BE2C (cell line): ENCODE results near the gene PDSS1.
"Not testable (repeated sequence)": the region's sequence is repeated elsewhere in the genome, so short reads cannot be mapped to it uniquely, and the experiment has no call there.

Experiments used
- DNase-seq: peaks from one replicate; pipeline ENCODE4 v3.0.0-alpha.2; 2020
- H3K27me3 ChIP-seq: fragments of 250-450 bp; sonication (Bioruptor Pico); 2 replicates; pipeline ENCODE4 v1.5.1; 2020; ENCODE audit warnings: mild to moderate bottlenecking
- H3K36me3 ChIP-seq: fragments of 250-450 bp; sonication (Bioruptor Pico); 2 replicates; pipeline ENCODE4 v1.5.1; 2020; ENCODE audit warnings: mild to moderate bottlenecking
- H3K4me1 ChIP-seq: fragments of 250-450 bp; sonication (Bioruptor Pico); 2 replicates; pipeline ENCODE4 v1.5.1; 2020
- H3K4me3 ChIP-seq: 2 replicates; pipeline ENCODE4 v1.5.1; 2011; ENCODE audit warnings: low read depth, low read length
- H3K9me3 ChIP-seq: fragments of 250-450 bp; sonication (Bioruptor Pico); 2 replicates; pipeline ENCODE4 v1.5.1; 2020
- CTCF ChIP-seq: IDR thresholded peaks from 2 replicates; pipeline ENCODE4 v1.5.1; 2012; ENCODE audit warnings: mild to moderate bottlenecking, low read depth, low read length

PDSS1 gene

DNA sequence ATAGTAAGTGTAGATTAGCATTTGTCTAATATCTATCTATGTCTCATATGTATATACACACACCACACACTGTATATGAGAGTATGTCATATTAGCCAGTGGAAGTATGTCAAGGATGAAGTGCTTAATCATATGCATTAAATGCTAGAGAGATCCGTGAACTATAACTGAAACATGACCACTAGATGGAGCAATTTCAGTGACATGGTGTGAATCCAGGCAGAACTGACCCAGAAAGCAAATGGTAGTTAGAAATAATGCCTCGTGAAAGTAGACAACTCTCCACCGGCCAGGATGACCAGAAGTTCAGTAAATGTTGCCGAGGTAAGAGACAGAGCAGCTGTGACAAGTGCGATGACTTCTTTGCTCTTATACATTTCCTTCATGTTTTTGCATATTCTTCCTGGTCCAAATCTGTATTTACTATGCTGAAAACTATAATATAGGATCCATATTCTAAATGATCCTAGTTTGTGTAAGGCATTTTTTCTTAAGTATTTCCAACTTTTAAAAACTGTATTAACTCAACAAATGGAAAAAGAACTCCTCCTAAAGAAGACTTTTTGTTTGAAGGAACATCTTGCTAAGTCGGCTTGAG, 12.7 kb upstream of the PDSS1 start:
- H3K4me1 ChIP-seq, H3K27me3 ChIP-seq, H3K36me3 ChIP-seq, DNase-seq, H3K9me3 ChIP-seq, H3K4me3 ChIP-seq: not testable (repeated sequence)
- TF ChIP-seq CTCF, result peak; percentile 60

DNA sequence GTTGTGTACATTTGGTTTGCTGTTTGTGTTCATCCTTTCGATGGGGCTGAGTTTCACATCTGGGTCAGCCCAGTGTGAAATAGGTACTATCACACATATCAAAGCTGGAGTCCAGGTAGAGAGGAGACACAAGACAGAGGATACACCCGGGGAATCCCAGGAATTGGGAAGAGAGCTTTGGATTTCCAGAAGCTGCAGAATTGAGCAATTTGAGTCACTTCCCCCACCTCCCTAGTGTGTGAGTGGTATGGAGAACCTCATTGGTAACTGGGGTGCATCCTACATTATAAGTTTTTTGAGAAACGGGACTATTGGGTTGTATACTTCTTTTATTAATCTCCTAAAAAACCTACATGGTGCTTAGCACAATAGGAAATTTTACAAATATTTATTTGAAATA, 12.1 kb upstream of the PDSS1 start:
- Histone ChIP-seq H3K36me3 (no peaks in the 10 kb centered on the region), H3K9me3 (no peaks in the 10 kb centered on the region), H3K4me3 (no peak overlapping the region), H3K4me1 (no peaks in the 10 kb centered on the region), H3K27me3 (no peaks in the 10 kb centered on the region)
- no peak for DNase-seq
- no peak for TF ChIP-seq CTCF

DNA sequence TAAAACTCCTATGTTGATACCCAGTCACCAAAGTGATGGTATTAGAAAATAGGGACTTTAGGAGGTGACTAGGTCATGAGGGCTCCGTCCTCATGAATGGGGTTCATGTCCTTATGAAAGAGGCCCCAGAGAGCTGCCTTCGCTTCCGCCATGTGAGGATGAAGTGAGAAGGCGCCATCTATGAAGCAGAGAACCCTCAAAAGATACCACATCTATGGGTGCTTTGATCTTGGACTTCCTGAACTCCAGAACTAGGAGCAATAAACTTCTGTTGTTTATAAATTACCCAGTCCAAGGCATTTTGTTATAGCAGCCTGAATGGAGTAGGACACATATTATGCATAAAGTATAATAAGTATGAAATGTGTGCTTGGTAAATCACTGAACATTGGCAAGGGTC, 8.1 kb upstream of the PDSS1 start:
- H3K9me3 ChIP-seq, result no peaks in the 10 kb centered on the region
- no peaks in the 10 kb centered on the region for H3K4me1 ChIP-seq
- TF ChIP-seq CTCF, result no peak
- H3K4me3 ChIP-seq, result no peak overlapping the region
- H3K27me3 ChIP-seq, result no peaks in the 10 kb centered on the region
- no peak for DNase-seq
- no peaks in the 10 kb centered on the region for H3K36me3 ChIP-seq

- no peaks in the 10 kb centered on the region for H3K9me3 ChIP-seq
- DNase-seq, result no peak
- no peak for TF ChIP-seq CTCF
Observed at GRCh38 chr10:26690731-26691475, 6.6 kb upstream of the PDSS1 start.

GRCh38 chr10:26694536-26694935, 3.0 kb upstream of the PDSS1 start:
- H3K4me1 ChIP-seq, H3K4me3 ChIP-seq, H3K9me3 ChIP-seq, DNase-seq, H3K36me3 ChIP-seq, H3K27me3 ChIP-seq: not testable (repeated sequence)

More at GRCh38 chr10:26690731-26691475, 6.6 kb upstream of the PDSS1 start:
- H3K27me3 ChIP-seq, result no peaks in the 10 kb centered on the region
- no peak overlapping the region for H3K4me3 ChIP-seq
- H3K36me3 ChIP-seq, result no peaks in the 10 kb centered on the region
- no peaks in the 10 kb centered on the region for H3K4me1 ChIP-seq

DNA sequence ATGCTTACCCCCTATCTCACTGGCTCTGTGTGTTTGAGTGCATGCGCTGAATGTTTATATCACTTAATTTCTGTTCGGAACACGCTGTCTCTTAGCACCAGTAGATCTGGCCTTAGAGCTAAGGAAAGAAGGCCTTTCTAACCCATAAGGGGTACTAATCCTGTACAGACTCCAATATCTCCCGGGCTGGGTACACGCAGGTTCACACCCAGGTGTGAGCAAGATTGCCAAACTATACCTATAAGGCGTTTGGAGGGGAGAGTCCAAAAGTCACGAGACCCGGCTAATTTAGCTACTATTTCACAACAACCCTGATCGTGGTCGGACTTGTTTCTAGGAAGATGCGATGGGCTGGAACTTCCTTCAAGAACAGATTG, 727 bp upstream of the PDSS1 start:
- H3K36me3 ChIP-seq, result peaks cover 9% of the 10 kb centered on the region
- no peaks in the 10 kb centered on the region for H3K4me1 ChIP-seq
- no peaks in the 10 kb centered on the region for H3K27me3 ChIP-seq
- no peaks in the 10 kb centered on the region for H3K9me3 ChIP-seq
- DNase-seq, result no peak
- TF ChIP-seq CTCF, result no peak
- H3K4me3 ChIP-seq, result peak overlapping the region; percentile 66
